Neural progenitor cell (in vitro differentiated cells): Measurements from ENCODE around the gene HSBP1L1.

Source experiments
- EZH2 ChIP-seq: fragments of 200-600 bp; sonication (generic); IDR thresholded peaks from 2 replicates; pipeline ENCODE4 v1.6.1; 2017; ENCODE audit warnings: antibody characterized with exemption, mild to moderate bottlenecking, moderate library complexity
- EZH2phosphoT487 ChIP-seq: fragments of 200-600 bp; sonication (generic); IDR thresholded peaks from 2 replicates; pipeline ENCODE4 v1.6.1; 2017; ENCODE audit warnings: antibody characterized with exemption
- TF ChIP-seq, protein P1 (sequence below): fragments of 200-600 bp; sonication (generic); IDR thresholded peaks from 2 replicates; pipeline ENCODE4 v1.5.1; 2017; ENCODE audit warnings: antibody characterized with exemption, mild to moderate bottlenecking

DNA sequence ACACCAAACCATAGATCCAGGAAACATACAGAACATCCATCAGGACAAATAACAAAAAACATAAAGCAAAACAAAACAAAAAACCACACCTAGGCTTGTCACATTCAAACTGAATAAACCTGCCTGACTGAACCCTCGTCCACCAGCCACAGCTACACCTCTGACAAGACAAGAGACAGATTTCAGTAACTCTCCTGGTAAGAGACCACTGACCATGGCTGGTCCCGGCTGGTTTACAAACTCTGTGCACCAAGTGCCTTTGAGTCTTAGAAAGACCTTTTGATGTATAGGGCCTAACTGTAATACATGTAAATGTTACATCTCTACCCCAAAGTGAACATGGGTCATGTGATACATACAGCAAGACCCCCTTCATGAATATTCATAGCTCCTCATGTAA lies 8.2 kb upstream of the HSBP1L1 start:
- TF ChIP-seq, protein P1, sequence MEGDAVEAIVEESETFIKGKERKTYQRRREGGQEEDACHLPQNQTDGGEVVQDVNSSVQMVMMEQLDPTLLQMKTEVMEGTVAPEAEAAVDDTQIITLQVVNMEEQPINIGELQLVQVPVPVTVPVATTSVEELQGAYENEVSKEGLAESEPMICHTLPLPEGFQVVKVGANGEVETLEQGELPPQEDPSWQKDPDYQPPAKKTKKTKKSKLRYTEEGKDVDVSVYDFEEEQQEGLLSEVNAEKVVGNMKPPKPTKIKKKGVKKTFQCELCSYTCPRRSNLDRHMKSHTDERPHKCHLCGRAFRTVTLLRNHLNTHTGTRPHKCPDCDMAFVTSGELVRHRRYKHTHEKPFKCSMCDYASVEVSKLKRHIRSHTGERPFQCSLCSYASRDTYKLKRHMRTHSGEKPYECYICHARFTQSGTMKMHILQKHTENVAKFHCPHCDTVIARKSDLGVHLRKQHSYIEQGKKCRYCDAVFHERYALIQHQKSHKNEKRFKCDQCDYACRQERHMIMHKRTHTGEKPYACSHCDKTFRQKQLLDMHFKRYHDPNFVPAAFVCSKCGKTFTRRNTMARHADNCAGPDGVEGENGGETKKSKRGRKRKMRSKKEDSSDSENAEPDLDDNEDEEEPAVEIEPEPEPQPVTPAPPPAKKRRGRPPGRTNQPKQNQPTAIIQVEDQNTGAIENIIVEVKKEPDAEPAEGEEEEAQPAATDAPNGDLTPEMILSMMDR, result no peak
- TF ChIP-seq EZH2 (no peak), EZH2phosphoT487 (no peak)
